ENCODE results near the gene OR5F1. TPM values are rescaled to one million over a fixed set of nuclear protein-coding genes. Genes with fewer than 3 reads are reported as not detected.

OR5F1 gene
- polyA plus RNA-seq (ENCODE audit: insufficient read length): not detected
- long read RNA-seq, donor 1: 0 reads
- long read RNA-seq, donor 2: 0 reads
- long read RNA-seq, donor 3: 0 reads
- long read RNA-seq, donor 4: 0 reads
- long read RNA-seq, donor 5: 0 reads
- long read RNA-seq, donor 6: 0 reads
- long read RNA-seq, donor 7: 0 reads
- long read RNA-seq, donor 8: 0 reads

GRCh38 chr11:55994525-55994924 is at the start of gene OR5F1:
TSS of gene OR5F1 (minus strand) at chr11:55994625. CDS start at chr11:55994625, 0 bp downstream.
- no peak for DNase-seq

GRCh38 chr11:56027354-56027753 is 32.9 kb upstream of the OR5F1 start, which contains the start of gene OR5AS1:
TSS of gene OR5AS1 (plus strand) at chr11:56027654. CDS start at chr11:56030419, 2,765 bp downstream.
- no peak for DNase-seq

DNA sequence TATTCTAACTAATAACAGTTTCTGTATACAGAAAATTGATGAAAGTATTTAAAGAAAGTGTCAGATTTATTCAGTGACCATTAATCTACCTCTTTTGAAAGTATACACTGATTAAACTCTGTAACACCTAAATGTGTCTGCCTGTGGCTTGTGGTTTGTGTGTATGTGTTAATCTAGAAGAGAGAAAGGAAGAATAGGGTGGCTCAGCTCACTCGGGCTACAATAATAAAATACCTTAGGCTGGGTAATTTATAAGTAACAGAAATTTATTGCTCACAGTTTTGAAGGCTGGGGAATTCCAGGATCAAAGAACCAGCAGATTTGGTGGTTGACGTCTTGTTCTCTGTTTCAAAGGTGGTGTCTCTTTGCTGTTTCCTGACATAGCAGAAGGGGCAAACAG is 19.4 kb upstream of the OR5F1 start:
- no peak for DNase-seq

DNA sequence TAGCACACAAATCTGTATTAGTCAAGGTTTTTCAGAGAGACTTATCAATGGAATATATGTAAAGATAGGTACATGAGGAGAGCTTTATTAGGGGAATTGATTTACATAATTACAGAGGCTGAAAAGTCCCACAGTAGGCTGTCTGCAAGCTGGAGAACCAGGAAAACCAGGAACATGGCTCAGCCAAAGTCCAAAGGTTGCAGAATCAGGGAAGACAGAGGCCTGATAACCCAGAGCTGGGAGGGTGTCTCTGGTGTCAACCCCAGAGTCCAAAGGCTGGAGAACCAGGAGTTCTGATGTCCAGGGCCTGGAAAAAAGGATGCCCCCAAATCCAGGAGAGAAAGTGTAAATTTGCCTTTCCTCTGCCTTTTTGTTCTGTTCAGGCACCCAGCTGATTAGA is 16.3 kb upstream of the OR5F1 start:
- no peak for DNase-seq

GRCh38 chr11:55970935-55971334 is 23.5 kb downstream of the OR5F1 start:
- no peak for DNase-seq

- DNase-seq: no peak
These were observed 24.6 kb downstream of the OR5F1 start, which contains the start of gene OR10AG1 for GRCh38 chr11:55969845-55970244. TSS of gene OR10AG1 (minus strand) at chr11:55969945. CDS start at chr11:55969907, 38 bp downstream.

DNA sequence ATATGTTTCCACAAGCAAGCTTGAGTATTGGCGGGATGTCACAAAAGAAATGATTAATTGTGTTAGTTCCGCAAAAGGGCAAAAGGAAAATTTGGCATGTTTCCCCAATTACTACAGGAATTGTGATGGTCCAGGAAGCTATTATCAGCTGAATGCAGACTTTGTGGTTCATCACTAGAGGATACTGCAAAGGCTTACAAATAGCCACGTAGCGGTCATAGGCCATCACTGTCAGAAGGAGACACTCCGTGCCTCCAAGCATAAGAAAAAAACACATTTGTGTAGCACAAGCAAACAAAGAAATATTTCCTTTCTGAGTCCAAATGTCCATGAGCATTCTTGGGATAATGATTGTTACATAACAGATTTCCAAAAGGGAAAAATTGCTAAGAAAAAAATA is 26.5 kb downstream of the OR5F1 start:
- DNase-seq: no peak

DNA sequence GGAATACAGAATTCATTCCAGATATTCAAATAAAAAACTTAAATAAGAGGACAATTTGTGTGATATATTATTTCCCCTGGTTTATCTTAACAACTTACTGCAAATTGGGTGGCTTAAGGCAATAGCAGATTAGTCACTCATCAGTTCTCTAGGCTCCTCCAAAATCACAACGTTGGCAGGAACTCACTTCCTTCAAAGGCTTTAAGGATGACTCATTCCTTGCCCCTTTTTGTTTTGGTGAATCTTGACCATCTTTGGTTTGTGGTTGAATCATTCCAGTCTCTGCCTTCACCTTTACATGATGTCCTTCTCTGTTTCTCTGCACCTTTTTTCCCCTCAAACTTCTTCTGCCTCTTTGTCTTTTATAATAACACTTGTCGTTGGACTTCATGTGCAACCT is 28.0 kb downstream of the OR5F1 start:
- DNase-seq: no peak

DNA sequence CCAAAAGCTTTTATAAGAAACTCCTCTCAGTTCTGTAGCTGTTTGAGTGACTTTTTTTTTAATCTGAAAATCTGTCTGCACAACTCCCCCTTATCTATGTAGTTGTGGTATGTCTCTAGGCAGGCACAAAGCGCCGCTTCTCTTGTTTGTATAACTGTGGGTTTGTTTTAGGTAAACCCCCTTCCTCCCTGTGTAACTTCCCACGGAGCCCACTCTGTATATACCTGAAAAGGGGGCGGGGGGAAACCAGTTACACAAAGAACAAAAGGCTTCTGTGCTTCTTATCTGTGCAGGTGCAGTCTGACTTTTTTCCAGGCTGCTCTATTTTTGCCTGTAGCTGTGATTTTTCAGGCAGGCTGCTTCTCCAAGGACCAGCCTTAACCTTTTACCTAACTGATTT is 37.9 kb downstream of the OR5F1 start:
- DNase-seq: no peak

- no peak for DNase-seq
These were observed 45.1 kb downstream of the OR5F1 start for GRCh38 chr11:55949330-55949729.

Other genes with a start within 250 kb of the OR5F1 start
- gene OR5D13, start 221.2 kb downstream of the OR5F1 start, polyA plus RNA-seq (ENCODE audit: insufficient read length): not detected
- gene OR5D14, start 199.1 kb downstream of the OR5F1 start, polyA plus RNA-seq (ENCODE audit: insufficient read length): not detected
- gene OR5L1, start 183.3 kb downstream of the OR5F1 start, polyA plus RNA-seq (ENCODE audit: insufficient read length): not detected
- not detected for gene OR5D18, start 175.0 kb downstream of the OR5F1 start, polyA plus RNA-seq (ENCODE audit: insufficient read length)
- not detected for gene OR5L2, start 167.4 kb downstream of the OR5F1 start, polyA plus RNA-seq (ENCODE audit: insufficient read length)
- gene OR5D16, start 155.9 kb downstream of the OR5F1 start, polyA plus RNA-seq (ENCODE audit: insufficient read length): not detected
- not detected for gene TRIM51, start 111.3 kb downstream of the OR5F1 start, polyA plus RNA-seq (ENCODE audit: insufficient read length)
- gene OR5W2, start 80.0 kb downstream of the OR5F1 start, polyA plus RNA-seq (ENCODE audit: insufficient read length): not detected
- not detected for gene OR5I1, start 58.2 kb downstream of the OR5F1 start, polyA plus RNA-seq (ENCODE audit: insufficient read length)
- not detected for gene OR10AG1, start 24.7 kb downstream of the OR5F1 start, polyA plus RNA-seq (ENCODE audit: insufficient read length)
- 0.07 TPM for gene OR5AS1, start 33.0 kb upstream of the OR5F1 start, polyA plus RNA-seq (ENCODE audit: insufficient read length)
- gene OR8I2, start 98.7 kb upstream of the OR5F1 start, polyA plus RNA-seq (ENCODE audit: insufficient read length): not detected
- not detected for gene OR8H2, start 109.1 kb upstream of the OR5F1 start, polyA plus RNA-seq (ENCODE audit: insufficient read length)
- not detected for gene OR8H3, start 127.7 kb upstream of the OR5F1 start, polyA plus RNA-seq (ENCODE audit: insufficient read length)
- gene OR8J3, start 145.6 kb upstream of the OR5F1 start, polyA plus RNA-seq (ENCODE audit: insufficient read length): not detected
- gene OR8K5, start 165.7 kb upstream of the OR5F1 start, polyA plus RNA-seq (ENCODE audit: insufficient read length): not detected
- gene OR5J2, start 182.0 kb upstream of the OR5F1 start, polyA plus RNA-seq (ENCODE audit: insufficient read length): not detected
- not detected for gene OR5T2, start 239.6 kb upstream of the OR5F1 start, polyA plus RNA-seq (ENCODE audit: insufficient read length)